Ovary (tissue), 3 donors: ENCODE results near the gene RPS28.

Experiments
- EP300 ChIP-seq: sonication (generic); formaldehyde crosslinking; IDR thresholded peaks from one replicate; pipeline ENCODE4 v1.6.1; 2017; ENCODE audit warnings: antibody characterized with exemption
- POLR2A ChIP-seq: fragments of 450-650 bp; IDR thresholded peaks from one replicate; pipeline ENCODE4 v1.6.1; 2017; ENCODE audit warnings: antibody characterized with exemption, mild to moderate bottlenecking, moderate library complexity
- TF ChIP-seq, protein P1 (sequence below), 3 donors: fragments of 450-650 bp in 2 of 3; fragments of 200-600 bp in 1 of 3; IDR thresholded peaks; one replicate each; pipeline versions ENCODE4 v1.5.1 to v1.8.0; 2016 to 2022; ENCODE audit warnings: antibody characterized with exemption in 3 of 3, mild to moderate bottlenecking in 1 of 3
- donor health status: DM: no; HTN: no; CAD: no.

DNA sequence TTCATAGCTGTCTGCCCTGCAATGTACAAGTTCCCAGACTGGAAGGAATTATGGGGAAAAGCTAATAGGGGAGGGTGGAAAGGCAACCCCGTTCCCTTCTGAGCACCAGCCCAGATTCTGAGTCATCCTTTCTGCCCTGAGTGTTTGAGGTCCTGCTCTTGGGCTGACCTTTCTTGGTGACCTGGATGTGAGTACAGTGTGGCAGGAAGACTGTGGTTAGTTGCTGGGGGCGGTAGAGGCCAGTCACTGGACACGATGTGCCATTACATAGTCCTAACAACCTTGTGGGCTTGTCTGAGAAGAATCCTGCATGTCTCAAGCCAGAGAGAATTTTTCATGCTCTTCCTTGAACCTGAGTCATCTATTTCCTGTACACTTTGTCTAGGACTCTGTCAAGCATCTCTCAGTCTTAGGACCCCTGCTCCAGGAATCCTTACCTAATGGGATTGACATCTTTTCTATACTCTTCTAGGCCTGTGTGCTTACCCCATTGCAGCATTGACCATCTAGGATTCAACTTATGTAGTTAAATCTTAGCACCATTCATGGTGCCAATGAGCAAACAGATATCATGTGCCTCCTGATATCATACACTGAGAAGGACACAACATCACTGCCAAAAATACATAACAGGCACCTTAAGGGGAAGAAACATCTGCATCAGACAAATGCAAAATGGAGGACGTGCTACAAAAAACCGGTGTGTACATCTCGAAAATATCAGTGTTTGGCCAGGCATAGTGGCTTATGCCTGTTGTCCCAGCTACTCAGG is 34.5 kb downstream of the RPS28 start:
- TF ChIP-seq POLR2A, result no peak
- TF ChIP-seq, protein P1, sequence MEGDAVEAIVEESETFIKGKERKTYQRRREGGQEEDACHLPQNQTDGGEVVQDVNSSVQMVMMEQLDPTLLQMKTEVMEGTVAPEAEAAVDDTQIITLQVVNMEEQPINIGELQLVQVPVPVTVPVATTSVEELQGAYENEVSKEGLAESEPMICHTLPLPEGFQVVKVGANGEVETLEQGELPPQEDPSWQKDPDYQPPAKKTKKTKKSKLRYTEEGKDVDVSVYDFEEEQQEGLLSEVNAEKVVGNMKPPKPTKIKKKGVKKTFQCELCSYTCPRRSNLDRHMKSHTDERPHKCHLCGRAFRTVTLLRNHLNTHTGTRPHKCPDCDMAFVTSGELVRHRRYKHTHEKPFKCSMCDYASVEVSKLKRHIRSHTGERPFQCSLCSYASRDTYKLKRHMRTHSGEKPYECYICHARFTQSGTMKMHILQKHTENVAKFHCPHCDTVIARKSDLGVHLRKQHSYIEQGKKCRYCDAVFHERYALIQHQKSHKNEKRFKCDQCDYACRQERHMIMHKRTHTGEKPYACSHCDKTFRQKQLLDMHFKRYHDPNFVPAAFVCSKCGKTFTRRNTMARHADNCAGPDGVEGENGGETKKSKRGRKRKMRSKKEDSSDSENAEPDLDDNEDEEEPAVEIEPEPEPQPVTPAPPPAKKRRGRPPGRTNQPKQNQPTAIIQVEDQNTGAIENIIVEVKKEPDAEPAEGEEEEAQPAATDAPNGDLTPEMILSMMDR (IDR thresholded peaks at IDR 0.05), result no peak
- no peak for TF ChIP-seq EP300
